ENCODE results near the gene SCUBE1.

Gene SCUBE1

DNA sequence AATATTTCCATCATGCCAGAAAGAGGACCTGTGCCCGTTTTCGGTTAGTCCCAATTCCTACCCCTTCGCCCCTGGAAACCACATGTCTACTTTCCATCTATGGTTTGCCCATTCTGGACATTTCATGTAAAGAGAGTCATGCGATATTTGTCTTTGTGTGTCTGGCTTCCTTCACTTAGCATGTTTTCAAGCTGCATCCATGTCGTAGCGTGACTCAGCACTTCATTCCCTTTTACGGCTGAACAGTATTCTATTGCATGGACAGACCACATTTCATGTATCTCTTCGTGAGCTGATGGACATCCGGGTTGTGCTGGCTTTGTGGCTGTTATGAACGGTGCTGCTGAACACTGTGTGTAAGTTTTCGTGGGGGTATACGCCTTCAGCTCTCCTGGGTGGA, 43.4 kb downstream of the SCUBE1 start:
- H3K27me3 Mint-ChIP-seq = peaks cover 20 to 50% of the 10 kb centered on the region in 2 donors
- no peaks in the 10 kb centered on the region for H3K36me3 Mint-ChIP-seq (ENCODE audit: insufficient read depth)
- no peaks in the 10 kb centered on the region for H3K9me3 Mint-ChIP-seq
- ATAC-seq (replicated peaks) = no peak
- no peak overlapping the region for H3K27ac Mint-ChIP-seq
- H3K4me3 Mint-ChIP-seq = no peak overlapping the region
- peaks cover 0 to 1% of the 10 kb centered on the region in 2 donors for H3K4me1 Mint-ChIP-seq (ENCODE audit: low read depth in 2 of 2)
- no peak for DNase-seq

DNA sequence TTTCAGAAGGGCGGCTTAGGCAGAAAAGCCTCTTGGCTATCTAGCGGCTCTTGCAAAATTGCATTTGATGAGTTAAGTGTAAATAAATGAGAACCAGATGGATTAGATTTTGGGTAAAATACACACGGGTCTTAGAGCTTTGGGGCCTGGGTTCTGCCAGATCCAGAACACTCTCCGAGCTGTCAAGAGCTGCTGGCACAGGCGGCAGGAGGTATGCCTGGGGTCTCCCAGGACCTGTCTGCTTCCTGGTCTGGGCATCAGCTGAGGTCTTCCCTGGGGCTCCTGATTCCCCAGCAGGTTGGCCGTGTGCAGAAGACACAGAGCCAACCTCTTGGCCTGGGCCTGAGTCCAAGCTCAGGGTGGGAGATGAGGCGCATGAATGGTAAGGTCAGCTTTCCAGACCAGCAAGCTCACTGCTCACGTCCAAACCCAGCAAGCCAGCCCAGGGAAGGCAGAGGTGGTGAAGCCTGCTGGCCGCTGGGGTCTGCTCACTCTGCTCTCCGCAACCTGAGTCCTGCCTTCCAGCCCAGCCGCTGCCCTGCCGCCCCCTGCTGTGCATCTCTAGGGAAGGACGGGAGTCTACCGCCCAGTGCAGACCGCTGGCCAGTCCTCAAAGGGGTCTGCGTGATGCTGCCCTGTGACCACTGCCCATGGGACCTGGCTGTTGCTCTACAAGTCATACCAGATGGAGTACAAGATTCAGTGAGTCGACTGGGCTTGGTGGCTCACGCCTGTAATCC, 44.9 kb downstream of the SCUBE1 start:
- H3K4me1 Mint-ChIP-seq (ENCODE audit: low read depth in 2 of 2) = peaks cover 0 to 1% of the 10 kb centered on the region in 2 donors
- no peaks in the 10 kb centered on the region for H3K36me3 Mint-ChIP-seq (ENCODE audit: insufficient read depth)
- no peak for ATAC-seq (replicated peaks)
- no peaks in the 10 kb centered on the region for H3K9me3 Mint-ChIP-seq
- no peak overlapping the region for H3K4me3 Mint-ChIP-seq
- no peak for DNase-seq
- no peak overlapping the region for H3K27ac Mint-ChIP-seq
- peaks cover 17 to 35% of the 10 kb centered on the region in 2 donors for H3K27me3 Mint-ChIP-seq

- H3K4me1 Mint-ChIP-seq (ENCODE audit: low read depth in 2 of 2) = peaks cover 0 to 1% of the 10 kb centered on the region in 2 donors
- peaks cover 14 to 30% of the 10 kb centered on the region in 2 donors for H3K27me3 Mint-ChIP-seq
- DNase-seq (no peak), ATAC-seq (replicated peaks) (no peak)
- H3K36me3 Mint-ChIP-seq (ENCODE audit: insufficient read depth) = no peaks in the 10 kb centered on the region
- H3K27ac Mint-ChIP-seq = no peak overlapping the region
- H3K9me3 Mint-ChIP-seq = no peaks in the 10 kb centered on the region
- H3K4me3 Mint-ChIP-seq = no peak overlapping the region
Measured at GRCh38 chr22:43297270-43298061, 45.7 kb downstream of the SCUBE1 start.

- peaks cover 0 to 1% of the 10 kb centered on the region in 2 donors for H3K4me1 Mint-ChIP-seq (ENCODE audit: low read depth in 2 of 2)
- no peak overlapping the region for H3K27ac Mint-ChIP-seq
- no peaks in the 10 kb centered on the region for H3K9me3 Mint-ChIP-seq
- H3K27me3 Mint-ChIP-seq = peaks cover 11 to 21% of the 10 kb centered on the region in 2 donors
- ATAC-seq (replicated peaks) = no peak
- H3K36me3 Mint-ChIP-seq (ENCODE audit: insufficient read depth) = no peaks in the 10 kb centered on the region
- DNase-seq = no peak
- no peak overlapping the region for H3K4me3 Mint-ChIP-seq
Measured at GRCh38 chr22:43296276-43296902, 46.8 kb downstream of the SCUBE1 start.

DNA sequence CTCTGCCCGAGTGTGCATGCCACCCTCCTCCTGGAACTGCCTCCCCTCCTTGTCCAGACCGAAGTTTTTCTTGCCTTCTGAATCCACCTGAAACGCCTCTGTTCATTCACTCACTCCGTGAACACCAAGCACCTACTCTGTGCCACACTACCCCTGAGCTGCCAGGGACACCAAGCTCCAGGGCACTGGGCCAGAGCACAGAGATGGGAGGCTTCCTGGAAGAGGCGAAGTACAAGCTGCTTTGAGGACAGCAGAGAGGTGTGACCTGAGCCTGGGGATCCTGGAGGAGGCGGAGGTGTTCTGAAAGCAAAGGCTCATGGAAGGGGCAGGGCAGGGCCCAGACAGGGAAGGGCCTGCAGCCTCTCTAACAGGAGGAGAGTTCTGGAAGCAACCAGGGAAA, 47.5 kb downstream of the SCUBE1 start:
- H3K4me3 Mint-ChIP-seq = no peak overlapping the region
- no peaks in the 10 kb centered on the region for H3K4me1 Mint-ChIP-seq (ENCODE audit: low read depth in 2 of 2)
- peaks cover 3 to 14% of the 10 kb centered on the region in 2 donors for H3K27me3 Mint-ChIP-seq
- H3K36me3 Mint-ChIP-seq (ENCODE audit: insufficient read depth) = no peaks in the 10 kb centered on the region
- no peaks in the 10 kb centered on the region for H3K9me3 Mint-ChIP-seq
- H3K27ac Mint-ChIP-seq = no peak overlapping the region
- DNase-seq (no peak), ATAC-seq (replicated peaks) (no peak)

GRCh38 chr22:43295173-43295572, 48.0 kb downstream of the SCUBE1 start:
- H3K4me3 Mint-ChIP-seq = no peak overlapping the region
- no peak overlapping the region for H3K27ac Mint-ChIP-seq
- no peaks in the 10 kb centered on the region for H3K36me3 Mint-ChIP-seq (ENCODE audit: insufficient read depth)
- no peak for ATAC-seq (replicated peaks)
- H3K4me1 Mint-ChIP-seq (ENCODE audit: low read depth in 2 of 2) = peaks cover 0 to under 1% of the 10 kb centered on the region in 2 donors
- H3K27me3 Mint-ChIP-seq = peaks cover 0 to 9% of the 10 kb centered on the region in 2 donors
- no peaks in the 10 kb centered on the region for H3K9me3 Mint-ChIP-seq
- no peak for DNase-seq

GRCh38 chr22:43293655-43294392, 49.3 kb downstream of the SCUBE1 start:
- no peak overlapping the region for H3K27ac Mint-ChIP-seq
- H3K36me3 Mint-ChIP-seq (ENCODE audit: insufficient read depth) = no peaks in the 10 kb centered on the region
- ATAC-seq (replicated peaks) (no peak), DNase-seq (no peak)
- peaks cover 3 to 12% of the 10 kb centered on the region in 2 donors for H3K4me1 Mint-ChIP-seq (ENCODE audit: low read depth in 2 of 2)
- H3K9me3 Mint-ChIP-seq = no peaks in the 10 kb centered on the region
- no peaks in the 10 kb centered on the region for H3K27me3 Mint-ChIP-seq
- H3K4me3 Mint-ChIP-seq = no peak overlapping the region

GRCh38 chr22:43293259-43293654, 49.9 kb downstream of the SCUBE1 start:
- Mint-ChIP-seq H3K27ac (no peak overlapping the region), H3K4me3 (no peak overlapping the region), H3K4me1 (ENCODE audit: low read depth in 2 of 2) (peaks cover 3 to 17% of the 10 kb centered on the region in 2 donors), H3K27me3 (no peaks in the 10 kb centered on the region), H3K36me3 (ENCODE audit: insufficient read depth) (no peaks in the 10 kb centered on the region), H3K9me3 (no peaks in the 10 kb centered on the region)
- DNase-seq = no peak
- ATAC-seq (replicated peaks) = no peak

- H3K36me3 Mint-ChIP-seq (ENCODE audit: insufficient read depth) = no peaks in the 10 kb centered on the region
- peaks cover 3 to 17% of the 10 kb centered on the region in 2 donors for H3K4me1 Mint-ChIP-seq (ENCODE audit: low read depth in 2 of 2)
- no peaks in the 10 kb centered on the region for H3K27me3 Mint-ChIP-seq
Measured at GRCh38 chr22:43292630-43293018, 50.5 kb downstream of the SCUBE1 start.

DNA sequence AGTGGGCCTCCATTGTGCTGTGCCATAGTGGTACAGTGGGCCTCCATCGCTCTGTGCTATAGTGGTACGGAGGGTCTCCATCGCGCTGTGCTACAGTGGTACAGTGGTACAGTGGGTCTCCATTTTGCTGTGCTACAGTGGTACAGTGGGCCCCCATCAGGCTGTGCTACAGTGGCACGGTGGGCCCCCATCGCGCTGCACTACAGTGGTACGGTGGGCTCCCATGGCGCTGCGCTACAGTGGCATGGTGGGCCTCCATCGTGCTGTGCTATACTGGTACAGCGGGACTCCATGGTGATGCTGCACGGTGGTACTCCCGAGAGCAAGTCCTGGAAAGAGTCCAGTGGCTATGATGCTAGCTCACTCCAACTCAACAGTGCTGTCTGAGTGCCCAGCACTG, 51.8 kb downstream of the SCUBE1 start:
- Mint-ChIP-seq H3K4me1 (ENCODE audit: low read depth in 2 of 2) (peaks cover 3 to 17% of the 10 kb centered on the region in 2 donors), H3K36me3 (ENCODE audit: insufficient read depth) (peaks cover 2% of the 10 kb centered on the region), H3K27ac (no peak overlapping the region), H3K9me3 (no peaks in the 10 kb centered on the region), H3K4me3 (no peak overlapping the region), H3K27me3 (no peaks in the 10 kb centered on the region)
- no peak for DNase-seq
- ATAC-seq (replicated peaks) = no peak

More at GRCh38 chr22:43292630-43293018, 50.5 kb downstream of the SCUBE1 start:
- no peak for DNase-seq
- H3K9me3 Mint-ChIP-seq = no peaks in the 10 kb centered on the region
- no peak overlapping the region for H3K4me3 Mint-ChIP-seq
- no peak for ATAC-seq (replicated peaks)
- no peak overlapping the region for H3K27ac Mint-ChIP-seq

DNA sequence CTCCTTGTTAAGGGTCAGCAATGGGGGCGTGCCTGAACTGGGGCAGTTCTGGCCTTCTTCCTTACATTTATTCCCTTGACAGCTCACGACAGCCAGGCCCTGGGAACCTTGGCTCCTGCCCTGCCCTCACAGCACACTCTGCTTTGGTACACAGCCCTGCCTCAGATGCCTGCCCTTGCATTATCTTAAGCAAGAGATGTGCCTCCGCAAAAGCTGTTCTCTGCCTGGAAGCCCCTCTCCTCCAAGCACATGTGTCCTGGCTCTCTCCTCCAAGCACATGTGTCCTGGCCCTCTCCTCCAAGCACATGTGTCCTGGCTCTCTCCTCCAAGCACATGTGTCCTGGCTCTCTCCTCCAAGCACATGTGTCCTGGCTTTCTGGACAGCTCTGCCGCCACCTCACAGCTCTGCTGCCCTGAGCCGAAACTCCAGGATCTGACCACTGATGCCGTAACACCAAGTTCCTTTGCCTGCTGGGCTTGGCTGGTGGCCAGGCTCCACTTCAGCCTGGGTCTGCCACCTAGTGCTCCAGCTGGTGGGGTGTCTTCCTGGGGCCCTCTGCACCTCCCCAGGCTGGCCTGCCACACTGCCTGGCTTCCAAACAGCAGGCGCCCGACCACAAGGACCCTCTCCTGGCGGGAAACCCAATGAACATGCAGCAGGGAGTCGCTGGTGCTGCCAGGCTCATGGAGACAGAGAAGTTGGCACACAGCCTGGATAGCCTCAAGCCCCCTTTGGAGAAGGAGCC, 53.0 kb downstream of the SCUBE1 start:
- Mint-ChIP-seq H3K9me3 (no peaks in the 10 kb centered on the region), H3K27me3 (no peaks in the 10 kb centered on the region), H3K27ac (peak overlapping the region; percentile 25 to 89), H3K4me1 (ENCODE audit: low read depth in 2 of 2) (peaks cover 3 to 19% of the 10 kb centered on the region in 2 donors), H3K36me3 (ENCODE audit: insufficient read depth) (peaks cover 2% of the 10 kb centered on the region), H3K4me3 (no peak overlapping the region)
- ATAC-seq (replicated peaks) (no peak), DNase-seq (no peak)

DNA sequence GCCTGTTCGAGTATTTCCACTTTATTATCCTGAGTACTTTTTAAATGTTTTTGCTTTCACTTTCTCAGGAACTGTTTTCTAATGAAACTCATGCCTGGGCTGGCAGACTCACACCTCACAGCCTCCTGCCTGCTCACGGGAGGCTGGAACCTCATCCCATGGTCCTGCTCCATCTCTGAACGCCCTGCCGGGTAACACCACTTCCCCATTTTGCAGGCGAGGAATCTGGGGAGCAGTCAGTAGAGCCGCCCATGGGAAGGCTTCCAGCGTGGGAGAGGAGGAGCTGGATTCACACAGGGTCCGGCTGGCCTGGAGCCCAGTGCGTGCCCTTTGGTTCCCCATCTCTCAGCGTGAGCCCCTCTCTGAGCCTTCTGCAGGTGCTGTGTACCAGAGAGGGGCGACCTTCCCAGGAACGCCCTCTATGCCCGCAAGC, 53.6 kb downstream of the SCUBE1 start:
- no peak for DNase-seq

More for the DNA sequence above, 53.6 kb downstream of the SCUBE1 start:
- peak overlapping the region; percentile 71 to 89 for H3K27ac Mint-ChIP-seq
- H3K9me3 Mint-ChIP-seq = no peaks in the 10 kb centered on the region
- H3K4me3 Mint-ChIP-seq = peak overlapping the region; percentile 45 to 46
- H3K4me1 Mint-ChIP-seq (ENCODE audit: low read depth in 2 of 2) = peaks cover 3 to 19% of the 10 kb centered on the region in 2 donors
- H3K36me3 Mint-ChIP-seq (ENCODE audit: insufficient read depth) = peaks cover 2% of the 10 kb centered on the region
- no peak for ATAC-seq (replicated peaks)
- H3K27me3 Mint-ChIP-seq = no peaks in the 10 kb centered on the region

Measured in effector memory CD8-positive, alpha-beta T cell (primary cell).